HEK293 (cell line): ENCODE results near the gene GET3.

Experiments used
- GLIS2 ChIP-seq: fragments of 450-650 bp; formaldehyde crosslinking; IDR thresholded peaks from 2 replicates; pipeline ENCODE4 v1.5.1; 2016; ENCODE audit warnings: missing biosample characterization, missing genetic modification characterization
- IKZF3 ChIP-seq: fragments of 450-650 bp; IDR thresholded peaks from 2 replicates; pipeline ENCODE4 v1.5.0; 2018; ENCODE audit warnings: missing biosample characterization, mild to moderate bottlenecking, missing genetic modification characterization, moderate library complexity
- KLF10 ChIP-seq: fragments of 450-650 bp; IDR thresholded peaks from 2 replicates; pipeline ENCODE4 v1.5.1; 2018; ENCODE audit warnings: missing biosample characterization, mild to moderate bottlenecking, missing genetic modification characterization
- KLF7 ChIP-seq: fragments of 450-650 bp; formaldehyde crosslinking; IDR thresholded peaks from 2 replicates; pipeline ENCODE4 v1.5.1; 2016; ENCODE audit warnings: missing biosample characterization, missing genetic modification characterization, borderline replicate concordance
- KLF8 ChIP-seq: fragments of 450-650 bp; formaldehyde crosslinking; IDR thresholded peaks from 2 replicates; pipeline ENCODE4 v1.5.1; 2016; ENCODE audit warnings: missing biosample characterization, missing genetic modification characterization
- MYNN ChIP-seq: fragments of 450-650 bp; formaldehyde crosslinking; IDR thresholded peaks from 2 replicates; pipeline ENCODE4 v1.5.1; 2016; ENCODE audit warnings: missing biosample characterization, missing genetic modification characterization, borderline replicate concordance
- YY1 ChIP-seq: fragments of 450-650 bp; formaldehyde crosslinking; IDR thresholded peaks from 2 replicates; pipeline ENCODE4 v1.5.1; 2018; ENCODE audit warnings: missing biosample characterization, missing genetic modification characterization
- ZBTB20 ChIP-seq: fragments of 450-650 bp; formaldehyde crosslinking; IDR thresholded peaks from 2 replicates; pipeline ENCODE4 v1.5.1; 2016; ENCODE audit warnings: missing biosample characterization, missing genetic modification characterization
- ZEB2 ChIP-seq: fragments of 450-650 bp; formaldehyde crosslinking; IDR thresholded peaks from 2 replicates; pipeline ENCODE4 v1.5.1; 2016; ENCODE audit warnings: missing biosample characterization, missing genetic modification characterization
- ZFP37 ChIP-seq: fragments of 450-650 bp; formaldehyde crosslinking; IDR thresholded peaks from 2 replicates; pipeline ENCODE4 v1.5.1; 2016; ENCODE audit warnings: missing biosample characterization, missing genetic modification characterization
- ZIC2 ChIP-seq: fragments of 450-650 bp; formaldehyde crosslinking; IDR thresholded peaks from 2 replicates; pipeline ENCODE4 v1.5.1; 2016; ENCODE audit warnings: missing biosample characterization, missing genetic modification characterization
- ZNF184 ChIP-seq: fragments of 450-650 bp; IDR thresholded peaks from 2 replicates; pipeline ENCODE4 v1.5.1; 2018; ENCODE audit warnings: missing biosample characterization, mild to moderate bottlenecking, missing genetic modification characterization
- ZNF19 ChIP-seq: fragments of 450-650 bp; formaldehyde crosslinking; IDR thresholded peaks from 2 replicates; pipeline ENCODE4; 2016; ENCODE audit warnings: missing biosample characterization, missing genetic modification characterization, low read depth
- ZNF2 ChIP-seq: fragments of 450-650 bp; formaldehyde crosslinking; IDR thresholded peaks from 2 replicates; pipeline ENCODE4 v1.5.1; 2016; ENCODE audit warnings: missing biosample characterization, missing genetic modification characterization
- ZNF23 ChIP-seq: fragments of 450-650 bp; formaldehyde crosslinking; IDR thresholded peaks from 2 replicates; pipeline ENCODE4 v1.5.1; 2016; ENCODE audit warnings: missing biosample characterization, missing genetic modification characterization, borderline replicate concordance
- ZNF239 ChIP-seq: fragments of 450-650 bp; formaldehyde crosslinking; IDR thresholded peaks from 2 replicates; pipeline ENCODE4 v1.5.1; 2016; ENCODE audit warnings: missing biosample characterization, missing genetic modification characterization
- ZNF341 ChIP-seq: fragments of 450-650 bp; formaldehyde crosslinking; IDR thresholded peaks from 2 replicates; pipeline ENCODE4; 2016; ENCODE audit warnings: low read depth, missing biosample characterization, missing genetic modification characterization
- ZNF350 ChIP-seq: fragments of 450-650 bp; formaldehyde crosslinking; IDR thresholded peaks from 2 replicates; pipeline ENCODE4 v1.5.0; 2017; ENCODE audit warnings: missing biosample characterization, mild to moderate bottlenecking, missing genetic modification characterization
- ZNF394 ChIP-seq: fragments of 450-650 bp; formaldehyde crosslinking; IDR thresholded peaks from 2 replicates; pipeline ENCODE4 v1.5.1; 2016; ENCODE audit warnings: missing biosample characterization, missing genetic modification characterization, mild to moderate bottlenecking, moderate library complexity, borderline replicate concordance
- ZNF433 ChIP-seq: fragments of 450-650 bp; formaldehyde crosslinking; IDR thresholded peaks from 2 replicates; pipeline ENCODE4 v1.5.1; 2016; ENCODE audit warnings: missing biosample characterization, missing genetic modification characterization, low read depth
- ZNF48 ChIP-seq: fragments of 450-650 bp; formaldehyde crosslinking; IDR thresholded peaks from 2 replicates; pipeline ENCODE4 v1.5.1; 2016; ENCODE audit warnings: missing biosample characterization, missing genetic modification characterization
- ZNF530 ChIP-seq: fragments of 450-650 bp; formaldehyde crosslinking; IDR thresholded peaks from 2 replicates; pipeline ENCODE4 v1.5.1; 2016; ENCODE audit warnings: low read depth, missing biosample characterization, missing genetic modification characterization
- ZNF544 ChIP-seq: fragments of 450-650 bp; formaldehyde crosslinking; IDR thresholded peaks from 2 replicates; pipeline ENCODE4 v1.5.0; 2017; ENCODE audit warnings: missing biosample characterization, missing genetic modification characterization
- ZNF555 ChIP-seq: fragments of 450-650 bp; formaldehyde crosslinking; conservative IDR thresholded peaks from 2 replicates; pipeline ENCODE4 v1.5.1; 2017; ENCODE audit warnings: missing biosample characterization, mild to moderate bottlenecking, missing genetic modification characterization, inconsistent platforms
- ZNF561 ChIP-seq: fragments of 450-650 bp; IDR thresholded peaks from 2 replicates; pipeline ENCODE4 v1.5.1; 2018; ENCODE audit warnings: missing biosample characterization, missing genetic modification characterization, borderline replicate concordance
- ZNF843 ChIP-seq: fragments of 450-650 bp; formaldehyde crosslinking; IDR thresholded peaks from 2 replicates; pipeline ENCODE4 v1.5.1; 2016; ENCODE audit warnings: missing biosample characterization, missing genetic modification characterization
- ZSCAN30 ChIP-seq: fragments of 450-650 bp; IDR thresholded peaks from 2 replicates; pipeline ENCODE4 v1.5.1; 2018; ENCODE audit warnings: missing biosample characterization, mild to moderate bottlenecking, missing genetic modification characterization, moderate library complexity
- TF ChIP-seq, protein P1 (sequence below): fragments of 450-650 bp; formaldehyde crosslinking; IDR thresholded peaks from 2 replicates; pipeline ENCODE4 v1.5.1; 2016; ENCODE audit warnings: missing biosample characterization, missing genetic modification characterization
- TF ChIP-seq, protein P2 (sequence below): fragments of 450-650 bp; formaldehyde crosslinking; IDR thresholded peaks from 2 replicates; pipeline ENCODE4 v1.5.1; 2017; ENCODE audit warnings: missing biosample characterization, missing genetic modification characterization
- TF ChIP-seq, protein P3 (sequence below): fragments of 450-650 bp; formaldehyde crosslinking; IDR thresholded peaks from 2 replicates; pipeline ENCODE4 v1.5.1; 2016; ENCODE audit warnings: missing biosample characterization, missing genetic modification characterization
- TF ChIP-seq, protein P4 (sequence below): fragments of 450-650 bp; formaldehyde crosslinking; IDR thresholded peaks from 2 replicates; pipeline ENCODE4; 2016; ENCODE audit warnings: missing biosample characterization, missing genetic modification characterization
- TF ChIP-seq, protein P5 (sequence below): fragments of 450-650 bp; formaldehyde crosslinking; IDR thresholded peaks from 2 replicates; pipeline ENCODE4 v1.5.1; 2016; ENCODE audit warnings: missing biosample characterization, missing genetic modification characterization
- TF ChIP-seq, protein P6 (sequence below): fragments of 450-650 bp; formaldehyde crosslinking; IDR thresholded peaks from 2 replicates; pipeline ENCODE4 v1.5.1; 2017; ENCODE audit warnings: missing biosample characterization, missing genetic modification characterization

Gene GET3

DNA sequence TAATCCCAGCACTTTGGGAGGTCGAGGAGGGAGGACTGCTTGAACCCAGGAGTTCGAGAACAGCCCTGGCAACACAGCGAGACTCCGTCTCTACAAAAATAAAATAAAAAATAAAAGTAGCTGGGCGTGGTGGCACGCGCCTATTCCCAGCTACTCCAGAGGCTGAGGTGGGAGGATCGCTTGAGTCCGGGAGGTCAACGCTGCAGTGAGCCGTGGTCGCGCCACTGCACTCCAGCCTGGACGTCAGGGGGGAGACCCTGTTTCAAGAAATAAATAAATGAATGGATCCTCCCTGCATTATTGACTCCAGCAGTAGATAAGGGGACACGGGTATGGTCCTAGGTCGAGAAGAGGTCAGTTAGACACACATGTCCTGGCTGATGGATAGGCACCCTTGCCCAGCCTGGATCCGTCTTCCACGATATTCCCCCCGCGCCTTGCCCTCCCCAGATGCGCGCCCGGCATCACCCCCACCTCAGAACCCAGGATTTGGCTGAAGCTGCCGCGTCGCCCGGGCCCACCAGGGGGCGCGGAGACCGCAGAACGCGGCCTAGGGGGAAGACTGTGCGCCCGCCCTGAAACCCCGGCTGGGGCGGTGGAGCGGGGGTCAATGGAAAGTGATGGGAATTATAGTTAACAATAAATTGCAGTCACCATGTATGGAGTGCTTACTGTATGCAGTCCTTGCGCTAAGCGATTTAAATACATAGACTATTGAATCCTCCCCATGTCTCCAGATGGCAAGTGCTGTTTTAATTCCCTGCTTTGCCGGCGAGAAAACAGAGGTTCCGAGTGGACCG lies 40.1 kb downstream of the GET3 start (continued):
- TF ChIP-seq ZIC2 (tag by site-specific recombination) (peak; percentile 38; the same call in 1 of the 2 replicates), ZNF23 (no peak), ZNF555 (no peak), ZNF394 (tag by site-specific recombination) (peak; percentile 29; the same call in 1 of the 2 replicates), ZNF530 (tag by site-specific recombination) (no peak), KLF10 (tag by site-specific recombination) (no peak), YY1 (tag by site-specific recombination) (no peak; the same call in 1 of the 2 replicates), ZNF19 (tag by site-specific recombination) (no peak), MYNN (tag by site-specific recombination) (no peak), ZBTB20 (tag by site-specific recombination) (no peak), ZNF544 (tag by site-specific recombination) (no peak), GLIS2 (tag by site-specific recombination) (peak; percentile 60), ZFP37 (tag by site-specific recombination) (0 out of 2 replicates have a peak, but pooled peaks have one; percentile 29), ZNF433 (tag by site-specific recombination) (no peak), IKZF3 (tag by site-specific recombination) (peak; percentile 68), ZNF350 (tag by site-specific recombination) (no peak), KLF8 (tag by site-specific recombination) (peak; percentile 57; the same call in 1 of the 2 replicates), ZNF2 (tag by site-specific recombination) (peak; percentile 81), ZNF843 (no peak), ZNF239 (no peak), KLF7 (no peak), ZNF341 (tag by site-specific recombination) (peak; percentile 49), ZNF184 (peak; percentile 61; the same call in 1 of the 2 replicates), ZEB2 (tag by site-specific recombination) (peak; percentile 47; the same call in 1 of the 2 replicates), ZNF561 (tag by site-specific recombination) (peak; percentile 75; the same call in 1 of the 2 replicates), ZNF48 (tag by site-specific recombination) (no peak), ZSCAN30 (tag by site-specific recombination) (peak; percentile 92)
- TF ChIP-seq, protein P1, sequence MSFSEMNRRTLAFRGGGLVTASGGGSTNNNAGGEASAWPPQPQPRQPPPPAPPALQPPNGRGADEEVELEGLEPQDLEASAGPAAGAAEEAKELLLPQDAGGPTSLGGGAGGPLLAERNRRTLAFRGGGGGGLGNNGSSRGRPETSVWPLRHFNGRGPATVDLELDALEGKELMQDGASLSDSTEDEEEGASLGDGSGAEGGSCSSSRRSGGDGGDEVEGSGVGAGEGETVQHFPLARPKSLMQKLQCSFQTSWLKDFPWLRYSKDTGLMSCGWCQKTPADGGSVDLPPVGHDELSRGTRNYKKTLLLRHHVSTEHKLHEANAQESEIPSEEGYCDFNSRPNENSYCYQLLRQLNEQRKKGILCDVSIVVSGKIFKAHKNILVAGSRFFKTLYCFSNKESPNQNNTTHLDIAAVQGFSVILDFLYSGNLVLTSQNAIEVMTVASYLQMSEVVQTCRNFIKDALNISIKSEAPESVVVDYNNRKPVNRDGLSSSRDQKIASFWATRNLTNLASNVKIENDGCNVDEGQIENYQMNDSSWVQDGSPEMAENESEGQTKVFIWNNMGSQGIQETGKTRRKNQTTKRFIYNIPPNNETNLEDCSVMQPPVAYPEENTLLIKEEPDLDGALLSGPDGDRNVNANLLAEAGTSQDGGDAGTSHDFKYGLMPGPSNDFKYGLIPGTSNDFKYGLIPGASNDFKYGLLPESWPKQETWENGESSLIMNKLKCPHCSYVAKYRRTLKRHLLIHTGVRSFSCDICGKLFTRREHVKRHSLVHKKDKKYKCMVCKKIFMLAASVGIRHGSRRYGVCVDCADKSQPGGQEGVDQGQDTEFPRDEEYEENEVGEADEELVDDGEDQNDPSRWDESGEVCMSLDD (tag by site-specific recombination): peak; percentile 54
- TF ChIP-seq, protein P2, sequence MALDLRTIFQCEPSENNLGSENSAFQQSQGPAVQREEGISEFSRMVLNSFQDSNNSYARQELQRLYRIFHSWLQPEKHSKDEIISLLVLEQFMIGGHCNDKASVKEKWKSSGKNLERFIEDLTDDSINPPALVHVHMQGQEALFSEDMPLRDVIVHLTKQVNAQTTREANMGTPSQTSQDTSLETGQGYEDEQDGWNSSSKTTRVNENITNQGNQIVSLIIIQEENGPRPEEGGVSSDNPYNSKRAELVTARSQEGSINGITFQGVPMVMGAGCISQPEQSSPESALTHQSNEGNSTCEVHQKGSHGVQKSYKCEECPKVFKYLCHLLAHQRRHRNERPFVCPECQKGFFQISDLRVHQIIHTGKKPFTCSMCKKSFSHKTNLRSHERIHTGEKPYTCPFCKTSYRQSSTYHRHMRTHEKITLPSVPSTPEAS (tag by site-specific recombination): no peak
- TF ChIP-seq, protein P3, sequence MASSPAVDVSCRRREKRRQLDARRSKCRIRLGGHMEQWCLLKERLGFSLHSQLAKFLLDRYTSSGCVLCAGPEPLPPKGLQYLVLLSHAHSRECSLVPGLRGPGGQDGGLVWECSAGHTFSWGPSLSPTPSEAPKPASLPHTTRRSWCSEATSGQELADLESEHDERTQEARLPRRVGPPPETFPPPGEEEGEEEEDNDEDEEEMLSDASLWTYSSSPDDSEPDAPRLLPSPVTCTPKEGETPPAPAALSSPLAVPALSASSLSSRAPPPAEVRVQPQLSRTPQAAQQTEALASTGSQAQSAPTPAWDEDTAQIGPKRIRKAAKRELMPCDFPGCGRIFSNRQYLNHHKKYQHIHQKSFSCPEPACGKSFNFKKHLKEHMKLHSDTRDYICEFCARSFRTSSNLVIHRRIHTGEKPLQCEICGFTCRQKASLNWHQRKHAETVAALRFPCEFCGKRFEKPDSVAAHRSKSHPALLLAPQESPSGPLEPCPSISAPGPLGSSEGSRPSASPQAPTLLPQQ: no peak; the same call in 1 of the 2 replicates
- TF ChIP-seq, protein P4, sequence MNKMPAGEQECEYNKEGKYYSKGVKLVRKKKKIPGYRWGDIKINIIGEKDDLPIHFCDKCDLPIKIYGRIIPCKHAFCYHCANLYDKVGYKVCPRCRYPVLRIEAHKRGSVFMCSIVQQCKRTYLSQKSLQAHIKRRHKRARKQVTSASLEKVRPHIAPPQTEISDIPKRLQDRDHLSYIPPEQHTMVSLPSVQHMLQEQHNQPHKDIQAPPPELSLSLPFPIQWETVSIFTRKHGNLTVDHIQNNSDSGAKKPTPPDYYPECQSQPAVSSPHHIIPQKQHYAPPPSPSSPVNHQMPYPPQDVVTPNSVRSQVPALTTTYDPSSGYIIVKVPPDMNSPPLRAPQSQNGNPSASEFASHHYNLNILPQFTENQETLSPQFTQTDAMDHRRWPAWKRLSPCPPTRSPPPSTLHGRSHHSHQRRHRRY: no peak
- TF ChIP-seq, protein P5, sequence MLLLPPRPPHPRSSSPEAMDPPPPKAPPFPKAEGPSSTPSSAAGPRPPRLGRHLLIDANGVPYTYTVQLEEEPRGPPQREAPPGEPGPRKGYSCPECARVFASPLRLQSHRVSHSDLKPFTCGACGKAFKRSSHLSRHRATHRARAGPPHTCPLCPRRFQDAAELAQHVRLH: no peak
- TF ChIP-seq, protein P6, sequence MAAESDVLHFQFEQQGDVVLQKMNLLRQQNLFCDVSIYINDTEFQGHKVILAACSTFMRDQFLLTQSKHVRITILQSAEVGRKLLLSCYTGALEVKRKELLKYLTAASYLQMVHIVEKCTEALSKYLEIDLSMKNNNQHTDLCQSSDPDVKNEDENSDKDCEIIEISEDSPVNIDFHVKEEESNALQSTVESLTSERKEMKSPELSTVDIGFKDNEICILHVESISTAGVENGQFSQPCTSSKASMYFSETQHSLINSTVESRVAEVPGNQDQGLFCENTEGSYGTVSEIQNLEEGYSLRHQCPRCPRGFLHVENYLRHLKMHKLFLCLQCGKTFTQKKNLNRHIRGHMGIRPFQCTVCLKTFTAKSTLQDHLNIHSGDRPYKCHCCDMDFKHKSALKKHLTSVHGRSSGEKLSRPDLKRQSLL (tag by site-specific recombination): peak; percentile 17; the same call in 1 of the 2 replicates
